Hepatic stellate cell (primary cell): ENCODE data around the gene GPR35.
A peak's percentile ranks its signal among the peaks of the same experiment; 100 is the strongest.

Source experiments
- DNase-seq: peaks from one replicate; pipeline ENCODE4 v3.0.0; 2011; ENCODE audit warnings: low spot score

GPR35 gene

DNA sequence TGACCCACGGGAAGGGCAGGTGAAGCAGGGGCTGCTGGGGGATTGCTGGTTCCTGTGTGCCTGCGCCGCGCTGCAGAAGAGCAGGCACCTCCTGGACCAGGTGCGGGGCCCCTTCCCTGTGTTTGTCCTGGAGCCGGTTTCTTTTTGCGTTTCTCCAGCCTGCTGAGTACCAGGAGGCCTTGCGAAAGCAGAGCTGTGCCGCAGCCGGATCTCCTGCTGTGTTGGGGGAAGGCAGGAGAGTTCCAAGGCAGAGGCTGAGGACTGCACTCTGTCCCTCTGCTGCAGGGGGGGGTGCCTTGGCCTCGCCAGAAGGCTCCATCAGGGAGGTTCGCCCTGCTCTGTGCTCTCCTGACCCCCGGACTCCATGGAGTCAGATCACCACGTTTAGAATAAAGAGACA is 35.9 kb upstream of the GPR35 start:
- no peak for DNase-seq

DNA sequence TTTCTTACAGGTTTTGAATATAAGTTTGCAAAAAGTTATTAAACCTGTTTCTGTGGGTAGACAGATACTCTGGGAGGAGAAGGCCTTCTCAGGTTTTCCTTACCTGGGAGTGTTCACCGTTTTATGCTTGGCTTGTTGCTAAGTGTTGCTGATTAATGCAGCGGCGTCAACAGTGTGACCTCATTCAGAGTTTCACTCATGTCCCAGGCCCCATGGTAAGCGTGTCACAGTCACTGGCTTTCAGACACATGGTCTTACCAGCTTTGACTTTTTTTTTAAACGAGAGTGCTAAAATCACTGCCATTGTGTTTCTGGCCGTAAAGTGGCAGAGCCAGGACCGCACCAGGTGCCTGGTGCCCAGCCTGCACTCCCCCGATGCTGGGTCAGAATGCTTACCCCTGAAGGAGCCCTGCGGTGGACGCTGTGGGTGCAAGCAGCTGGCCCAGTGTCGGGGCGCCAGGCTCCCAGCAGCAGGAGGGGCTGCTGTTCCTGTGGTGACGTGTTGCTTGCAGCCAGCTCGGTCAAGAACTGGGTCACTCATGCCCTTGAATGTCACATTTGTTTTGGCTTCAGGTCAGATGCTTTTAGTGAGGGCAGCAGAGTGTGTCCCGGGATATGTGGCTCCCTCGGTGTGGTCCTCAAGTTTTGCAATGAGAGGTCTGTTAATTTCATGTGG is 35.3 kb upstream of the GPR35 start:
- DNase-seq, result no peak

- DNase-seq, result no peak
These were observed 34.6 kb upstream of the GPR35 start for GRCh38 chr2:240590681-240591111.

DNA sequence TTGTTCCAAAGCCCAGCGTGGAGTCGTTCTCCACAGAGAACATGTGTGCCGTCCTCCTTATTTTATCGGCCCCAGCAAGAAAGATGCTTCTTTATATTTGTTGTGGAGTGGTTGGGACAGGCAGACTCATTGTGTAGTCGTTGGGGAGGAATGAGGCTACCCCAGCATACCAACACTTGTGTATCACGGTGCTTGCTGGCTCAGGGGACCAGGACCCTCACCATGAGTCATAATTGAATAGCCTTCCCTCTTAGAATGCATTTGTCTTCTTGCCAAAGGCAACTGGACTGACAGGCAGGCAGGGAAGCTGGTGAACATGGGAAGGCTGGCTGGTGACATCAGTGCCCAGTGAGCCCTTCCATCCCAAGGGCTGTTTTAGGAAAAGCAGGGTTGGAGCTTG is 34.1 kb upstream of the GPR35 start:
- no peak for DNase-seq

GRCh38 chr2:240591784-240592183 is 33.5 kb upstream of the GPR35 start:
- DNase-seq, result no peak

GRCh38 chr2:240593026-240593702 is 32.1 kb upstream of the GPR35 start:
- no peak for DNase-seq

- DNase-seq, result no peak
These were observed 31.4 kb upstream of the GPR35 start for GRCh38 chr2:240593703-240594451.

DNA sequence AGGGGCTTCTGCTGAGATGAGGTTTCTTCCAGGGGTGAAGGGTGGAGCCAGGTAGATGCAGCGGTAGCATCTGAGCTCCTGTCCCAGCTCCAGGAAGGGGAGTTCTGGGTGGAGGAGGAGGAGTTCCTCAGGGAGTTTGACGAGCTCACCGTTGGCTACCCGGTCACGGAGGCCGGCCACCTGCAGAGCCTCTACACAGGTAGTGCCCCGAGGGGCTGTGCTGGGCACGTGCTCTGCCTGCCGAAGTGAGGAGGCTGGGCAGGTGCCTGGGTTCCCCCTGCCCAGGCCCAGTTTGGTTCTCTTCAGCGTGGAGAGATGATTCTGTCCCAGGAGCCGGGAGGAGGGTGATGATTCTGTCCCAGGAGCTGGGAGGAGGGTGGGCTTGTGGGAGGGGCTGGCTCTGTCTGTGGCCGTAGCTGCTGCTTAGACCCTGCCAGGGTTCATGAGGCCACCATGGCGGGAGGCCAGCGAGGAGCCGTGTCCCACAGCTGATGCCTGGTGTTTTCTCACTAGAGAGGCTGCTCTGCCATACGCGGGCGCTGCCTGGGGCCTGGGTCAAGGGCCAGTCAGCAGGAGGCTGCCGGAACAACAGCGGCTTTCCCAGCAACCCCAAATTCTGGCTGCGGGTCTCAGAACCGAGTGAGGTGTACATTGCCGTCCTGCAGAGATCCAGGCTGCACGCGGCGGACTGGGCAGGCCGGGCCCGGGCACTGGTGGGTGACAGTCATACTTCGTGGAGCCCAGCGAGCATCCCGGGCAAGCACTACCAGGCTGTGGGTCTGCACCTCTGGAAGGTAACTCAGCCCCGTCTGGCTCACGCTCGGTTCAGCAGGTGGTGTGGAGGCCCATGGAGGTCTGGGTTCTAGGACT is 30.5 kb upstream of the GPR35 start:
- no peak for DNase-seq

DNA sequence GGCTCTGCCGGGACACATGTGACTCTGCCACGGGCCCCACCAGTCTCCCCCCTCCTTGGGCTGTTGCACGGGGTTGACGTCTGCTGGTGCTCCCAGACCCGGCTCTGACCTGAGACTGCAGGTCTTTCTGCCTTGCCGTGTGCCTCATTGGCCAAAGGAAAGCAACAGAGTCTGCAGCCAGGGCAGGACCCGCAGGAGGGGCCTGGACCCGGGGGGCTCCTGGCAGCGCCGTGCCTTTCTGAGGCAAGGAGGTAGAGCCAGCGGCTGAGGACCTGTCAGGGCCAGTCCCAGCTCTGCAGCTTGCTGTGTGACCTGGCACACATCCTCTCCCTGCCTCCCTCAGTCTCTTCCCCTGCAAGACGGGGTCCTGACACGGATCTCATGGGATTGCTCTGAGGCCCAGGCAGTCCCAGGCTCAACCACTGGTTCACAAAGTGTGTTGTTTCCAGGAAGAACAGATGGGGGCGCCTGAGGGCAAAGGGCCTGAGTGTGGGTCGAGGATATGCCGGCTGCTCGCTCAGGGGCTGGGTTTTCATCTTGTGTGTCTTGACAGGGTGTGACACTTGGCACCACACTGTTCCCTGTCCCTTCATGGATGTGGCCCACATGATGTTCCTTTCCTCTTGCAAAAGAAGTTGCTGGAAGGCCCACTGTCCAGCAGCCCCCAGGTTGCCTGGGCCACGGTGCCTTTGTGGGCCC is 29.8 kb upstream of the GPR35 start:
- DNase-seq, result peak; percentile 49

- DNase-seq, result no peak
These were observed 29.2 kb upstream of the GPR35 start for GRCh38 chr2:240596080-240596460.

GRCh38 chr2:240596491-240596931 is 28.8 kb upstream of the GPR35 start:
- DNase-seq, result no peak

GRCh38 chr2:240597054-240597418 is 28.2 kb upstream of the GPR35 start:
- DNase-seq, result no peak

DNA sequence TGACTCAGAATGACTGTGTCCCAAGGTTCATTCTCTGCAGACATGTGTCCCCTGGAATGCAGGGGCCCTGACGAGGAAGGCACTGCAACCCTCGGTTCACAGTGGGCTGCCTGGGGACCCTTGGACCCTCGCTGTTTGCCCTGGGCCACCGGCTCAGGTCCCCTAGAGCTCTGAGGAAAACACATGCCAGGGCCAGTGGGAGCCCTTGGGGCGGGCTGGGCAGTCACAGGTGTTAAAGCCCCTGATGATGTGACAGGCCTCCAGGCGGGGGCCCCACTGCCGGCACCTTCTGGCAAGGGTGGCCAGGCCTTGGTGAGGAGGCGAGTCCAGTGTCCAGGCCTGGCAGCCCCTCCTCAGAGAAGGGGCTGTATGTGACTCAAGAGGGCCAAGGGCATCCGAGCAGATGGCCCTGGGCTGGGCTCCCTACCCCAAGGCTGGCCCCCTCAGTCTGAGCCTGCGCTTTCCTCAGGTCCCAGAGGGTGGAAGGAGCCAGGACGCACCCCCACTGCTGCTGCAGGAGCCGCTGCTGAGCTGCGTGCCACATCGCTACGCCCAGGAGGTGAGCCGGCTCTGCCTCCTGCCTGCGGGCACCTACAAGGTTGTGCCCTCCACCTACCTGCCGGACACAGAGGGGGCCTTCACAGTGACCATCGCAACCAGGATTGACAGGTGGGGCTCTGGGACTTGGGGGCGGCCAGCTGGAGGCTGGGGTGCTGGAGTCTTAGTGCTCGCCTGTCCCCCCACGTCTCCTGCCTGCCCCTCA is 27.7 kb upstream of the GPR35 start:
- no peak for DNase-seq

DNA sequence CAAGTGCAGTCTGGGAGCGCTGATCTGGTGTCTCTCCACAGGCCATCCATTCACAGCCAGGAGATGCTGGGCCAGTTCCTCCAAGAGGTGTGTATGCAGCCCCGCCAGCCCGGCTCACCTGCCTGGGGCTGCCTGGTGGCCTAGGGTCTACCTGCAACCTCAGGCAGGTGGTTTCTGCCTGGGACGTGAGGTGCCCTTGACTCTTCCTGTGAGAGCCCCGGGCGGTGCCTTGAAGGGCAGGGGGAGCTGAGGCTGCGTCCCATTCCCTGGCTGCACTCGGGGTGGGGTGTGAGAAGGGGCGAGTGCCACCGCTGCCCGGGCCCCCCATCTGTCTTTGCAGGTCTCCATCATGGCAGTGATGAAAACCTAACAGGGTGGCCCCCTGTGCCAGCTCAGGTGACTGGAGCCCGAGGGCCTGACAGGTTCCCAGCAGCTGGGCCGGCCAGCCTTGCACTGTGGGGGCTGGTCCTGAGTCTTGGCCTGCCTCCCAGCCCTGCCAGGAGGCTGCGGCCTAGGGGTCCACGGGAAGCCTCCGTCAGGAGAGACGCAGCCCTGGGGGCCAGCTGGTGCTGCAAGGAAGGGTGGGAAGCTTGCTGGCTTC is 26.9 kb upstream of the GPR35 start:
- DNase-seq, result no peak

GRCh38 chr2:240599141-240599583 is 26.1 kb upstream of the GPR35 start:
- DNase-seq, result no peak

DNA sequence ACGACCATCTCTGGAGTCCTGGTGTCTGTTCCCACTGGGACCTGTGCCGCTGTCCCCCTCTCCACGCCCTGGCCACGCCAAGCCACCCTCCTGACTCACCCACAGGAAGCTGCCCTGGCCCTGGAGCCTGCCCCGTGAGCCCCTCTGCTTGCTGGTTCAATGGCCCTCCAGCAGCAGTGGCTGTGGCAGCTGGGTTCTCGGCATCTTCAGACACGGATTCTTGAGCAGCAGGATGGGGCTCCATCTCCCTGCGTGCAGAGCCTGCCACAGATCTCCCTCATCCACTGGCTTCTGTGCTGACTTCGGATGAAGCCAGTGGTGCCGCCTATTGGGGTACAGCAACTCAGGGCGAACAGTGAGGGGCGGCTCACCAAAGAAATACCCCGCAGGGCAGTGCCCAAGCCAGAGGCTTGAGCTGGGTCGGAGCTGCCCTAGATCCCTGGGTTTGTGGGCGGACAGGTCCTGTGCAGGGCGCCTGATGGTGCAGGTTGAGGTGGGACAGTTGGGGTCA is 24.8 kb upstream of the GPR35 start:
- no peak for DNase-seq

GRCh38 chr2:240601061-240601830 is 24.0 kb upstream of the GPR35 start:
- DNase-seq, result no peak

- DNase-seq, result no peak
These were observed 23.5 kb upstream of the GPR35 start for GRCh38 chr2:240601831-240602160.

DNA sequence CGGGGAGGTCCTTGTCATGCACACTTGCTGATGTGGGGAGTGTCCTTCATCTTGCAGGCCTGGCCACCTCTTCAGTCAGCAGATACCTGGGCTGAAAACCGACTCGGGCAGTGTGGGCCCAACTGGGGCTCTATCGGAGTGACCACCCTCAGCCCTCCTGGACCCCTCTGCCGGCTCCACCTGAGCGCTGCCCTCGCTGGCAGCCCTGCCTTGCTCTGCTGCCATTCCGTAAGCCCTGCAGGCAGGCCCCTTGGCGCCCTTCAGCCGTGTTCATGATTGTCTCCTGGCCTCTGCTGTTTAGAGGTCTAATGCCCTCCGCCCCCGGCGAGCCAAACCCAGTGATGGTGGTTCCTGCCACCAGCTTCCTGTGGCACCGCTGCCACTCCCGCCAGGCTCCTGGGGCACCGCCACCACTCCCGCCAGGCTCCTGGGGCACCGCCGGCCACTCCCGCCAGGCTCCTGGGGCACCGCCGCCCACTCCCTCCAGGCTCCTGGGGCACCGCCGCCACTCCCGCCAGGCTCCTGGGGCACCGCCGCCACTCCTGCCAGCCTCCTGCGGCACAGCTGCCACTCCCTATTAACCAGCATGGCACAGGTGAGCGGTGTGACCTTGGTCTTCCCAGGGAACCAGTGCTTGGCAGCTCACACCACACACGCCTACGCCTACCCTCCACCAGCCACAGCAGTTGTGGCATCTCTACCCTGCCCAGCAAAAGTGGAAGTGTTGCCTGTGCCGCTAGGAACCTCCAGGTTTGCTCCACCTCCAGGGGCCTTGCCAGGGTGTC is 22.8 kb upstream of the GPR35 start:
- no peak for DNase-seq
